NCI-H2171 treated with DMSO at 0.1 percent for 48 hours (cell line): Measurements from ENCODE around the gene PLXNB3.
A peak's percentile ranks its signal among the peaks of the same experiment; 100 is the strongest.

Experiments used
- DNase-seq: peaks from one replicate; lab custom pipeline; 2025; lab: John Stamatoyannopoulos, UW

PLXNB3 gene

GRCh38 chrX:153761863-153762262 lies 2.2 kb upstream of the PLXNB3 start:
- DNase-seq, result no peak

GRCh38 chrX:153762626-153763173 lies 1.3 kb upstream of the PLXNB3 start:
- no peak for DNase-seq

DNA sequence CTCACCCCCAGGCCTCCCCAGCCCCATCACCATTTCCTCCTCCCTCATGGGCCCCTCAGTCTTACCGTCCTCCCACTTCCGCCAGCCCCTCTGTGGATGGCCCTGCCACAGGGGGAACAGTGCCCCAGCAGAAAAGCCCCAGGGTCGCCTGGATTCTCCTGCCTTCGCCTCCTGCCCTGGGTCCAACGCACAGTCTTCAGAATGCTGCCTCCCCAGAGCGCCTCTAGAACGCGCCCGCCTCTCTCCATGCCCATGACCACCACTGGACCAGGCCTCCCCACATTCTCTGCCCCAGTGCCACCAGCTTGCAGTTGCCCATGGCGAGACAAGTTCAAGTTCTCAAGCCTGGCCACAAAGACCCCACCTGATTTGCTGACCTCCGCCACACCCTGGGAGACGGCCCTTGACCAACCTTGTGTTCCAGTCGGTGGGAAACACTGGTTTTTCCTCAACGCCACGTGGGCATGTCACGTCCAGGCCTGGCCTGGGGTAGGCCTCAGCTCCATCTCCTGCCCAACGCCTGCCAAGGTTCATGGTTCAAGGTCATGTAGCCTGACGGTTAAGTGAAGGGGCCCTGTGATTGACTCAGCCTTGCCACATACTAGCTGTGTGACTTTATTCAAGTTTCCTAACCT lies 634 bp upstream of the PLXNB3 start:
- no peak for DNase-seq

- DNase-seq, result no peak
Measured at GRCh38 chrX:153764786-153765137, 713 bp downstream of the PLXNB3 start.

GRCh38 chrX:153765138-153766079 lies 1.4 kb downstream of the PLXNB3 start:
- DNase-seq, result no peak

- DNase-seq, result peak; percentile 20
Measured at GRCh38 chrX:153766098-153766817, 2.2 kb downstream of the PLXNB3 start.

DNA sequence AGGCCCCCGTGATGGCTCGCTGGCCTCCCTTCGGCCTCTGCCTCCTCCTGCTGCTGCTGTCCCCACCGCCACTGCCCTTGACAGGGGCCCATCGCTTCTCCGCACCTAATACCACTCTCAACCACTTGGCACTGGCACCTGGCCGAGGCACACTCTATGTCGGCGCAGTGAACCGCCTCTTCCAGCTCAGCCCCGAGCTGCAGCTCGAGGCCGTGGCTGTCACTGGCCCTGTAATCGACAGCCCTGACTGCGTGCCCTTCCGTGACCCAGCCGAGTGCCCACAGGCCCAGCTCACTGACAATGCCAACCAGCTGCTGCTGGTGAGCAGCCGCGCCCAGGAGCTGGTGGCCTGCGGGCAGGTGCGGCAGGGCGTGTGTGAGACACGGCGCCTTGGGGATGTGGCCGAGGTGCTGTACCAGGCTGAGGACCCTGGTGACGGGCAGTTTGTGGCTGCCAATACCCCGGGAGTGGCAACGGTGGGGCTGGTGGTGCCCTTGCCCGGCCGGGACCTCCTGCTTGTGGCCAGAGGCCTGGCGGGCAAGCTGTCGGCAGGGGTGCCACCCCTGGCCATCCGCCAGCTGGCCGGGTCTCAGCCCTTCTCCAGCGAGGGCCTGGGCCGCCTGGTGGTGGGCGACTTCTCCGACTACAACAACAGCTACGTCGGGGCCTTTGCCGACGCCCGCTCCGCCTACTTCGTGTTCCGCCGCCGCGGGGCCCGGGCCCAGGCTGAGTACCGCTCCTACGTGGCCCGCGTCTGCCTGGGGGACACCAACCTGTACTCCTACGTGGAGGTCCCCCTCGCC lies 3.0 kb downstream of the PLXNB3 start:
- DNase-seq, result no peak

DNA sequence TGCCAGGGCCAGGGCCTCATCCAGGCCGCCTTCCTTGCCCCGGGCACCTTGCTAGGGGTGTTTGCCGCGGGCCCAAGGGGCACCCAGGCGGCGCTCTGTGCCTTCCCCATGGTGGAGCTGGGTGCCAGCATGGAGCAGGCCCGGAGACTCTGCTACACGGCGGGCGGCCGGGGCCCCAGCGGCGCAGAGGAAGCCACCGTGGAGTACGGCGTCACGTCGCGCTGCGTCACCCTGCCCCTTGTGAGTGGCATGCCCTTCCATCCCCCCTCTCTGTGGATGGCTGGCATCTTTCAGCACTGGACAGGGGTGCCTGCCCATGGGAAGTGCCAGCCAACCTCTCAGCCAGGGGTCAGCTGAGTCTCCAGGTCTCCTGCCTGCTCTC lies 3.6 kb downstream of the PLXNB3 start:
- no peak for DNase-seq

- no peak for DNase-seq
Measured at GRCh38 chrX:153768311-153769157, 4.5 kb downstream of the PLXNB3 start.

- no peak for DNase-seq
Measured at GRCh38 chrX:153769158-153769864, 5.3 kb downstream of the PLXNB3 start.

DNA sequence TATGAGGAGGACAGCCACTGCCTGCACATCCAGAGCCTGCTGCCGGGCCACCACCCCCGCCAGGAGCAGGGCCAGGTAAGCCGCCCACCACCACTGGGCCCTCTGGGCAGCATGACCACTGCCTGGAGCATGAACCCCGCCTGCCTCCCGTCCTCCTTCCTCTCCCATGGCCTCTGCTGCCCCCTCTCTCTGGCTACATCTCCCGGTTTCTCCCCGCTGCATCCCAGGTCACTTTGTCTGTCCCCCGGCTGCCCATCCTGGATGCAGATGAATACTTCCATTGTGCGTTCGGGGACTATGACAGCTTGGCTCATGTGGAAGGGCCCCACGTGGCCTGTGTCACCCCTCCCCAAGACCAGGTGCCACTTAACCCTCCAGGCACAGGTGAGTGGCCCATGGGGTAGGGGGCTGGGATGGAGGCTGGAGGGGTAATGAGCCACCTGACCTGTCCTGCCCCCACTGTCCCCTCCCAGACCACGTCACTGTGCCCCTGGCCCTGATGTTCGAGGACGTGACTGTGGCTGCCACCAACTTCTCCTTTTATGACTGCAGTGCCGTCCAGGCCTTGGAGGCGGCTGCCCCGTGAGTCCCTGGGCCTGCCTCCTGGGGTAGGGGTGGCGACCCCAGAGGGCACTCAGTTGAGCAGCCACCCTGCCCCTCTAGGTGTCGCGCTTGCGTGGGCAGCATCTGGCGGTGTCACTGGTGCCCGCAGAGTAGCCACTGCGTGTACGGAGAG lies 6.0 kb downstream of the PLXNB3 start:
- DNase-seq, result no peak

DNA sequence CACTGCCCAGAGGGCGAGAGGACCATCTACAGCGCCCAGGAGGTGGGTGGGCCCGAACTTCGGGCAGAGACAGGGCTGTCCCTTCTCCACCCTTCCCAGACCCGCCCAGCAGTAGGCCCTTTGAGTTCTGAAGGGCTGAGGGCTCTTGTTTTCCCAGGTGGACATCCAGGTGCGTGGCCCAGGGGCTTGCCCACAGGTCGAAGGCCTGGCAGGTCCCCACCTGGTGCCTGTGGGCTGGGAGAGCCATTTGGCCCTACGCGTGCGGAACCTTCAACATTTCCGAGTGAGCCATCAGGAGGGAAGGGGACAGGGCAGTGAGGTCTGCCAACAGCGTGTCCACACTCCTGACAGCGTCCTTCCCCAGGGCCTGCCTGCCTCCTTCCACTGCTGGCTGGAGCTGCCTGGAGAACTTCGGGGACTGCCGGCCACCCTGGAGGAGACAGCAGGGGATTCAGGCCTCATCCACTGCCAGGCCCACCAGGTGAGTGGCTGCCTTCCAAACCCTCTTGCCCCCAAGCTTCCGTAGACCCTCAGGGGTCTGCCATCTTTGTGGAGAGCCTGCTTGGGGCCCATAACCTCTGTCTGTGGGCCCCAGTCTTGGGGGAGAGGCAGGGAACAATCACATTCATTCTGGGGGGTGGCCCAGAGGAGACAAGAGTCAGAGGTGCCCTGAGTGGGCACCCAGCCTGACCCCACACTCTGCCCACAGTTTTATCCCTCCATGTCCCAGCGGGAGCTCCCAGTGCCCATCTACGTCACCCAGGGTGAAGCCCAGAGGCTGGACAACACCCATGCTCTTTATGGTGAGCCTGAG lies 6.8 kb downstream of the PLXNB3 start:
- DNase-seq, result no peak

DNA sequence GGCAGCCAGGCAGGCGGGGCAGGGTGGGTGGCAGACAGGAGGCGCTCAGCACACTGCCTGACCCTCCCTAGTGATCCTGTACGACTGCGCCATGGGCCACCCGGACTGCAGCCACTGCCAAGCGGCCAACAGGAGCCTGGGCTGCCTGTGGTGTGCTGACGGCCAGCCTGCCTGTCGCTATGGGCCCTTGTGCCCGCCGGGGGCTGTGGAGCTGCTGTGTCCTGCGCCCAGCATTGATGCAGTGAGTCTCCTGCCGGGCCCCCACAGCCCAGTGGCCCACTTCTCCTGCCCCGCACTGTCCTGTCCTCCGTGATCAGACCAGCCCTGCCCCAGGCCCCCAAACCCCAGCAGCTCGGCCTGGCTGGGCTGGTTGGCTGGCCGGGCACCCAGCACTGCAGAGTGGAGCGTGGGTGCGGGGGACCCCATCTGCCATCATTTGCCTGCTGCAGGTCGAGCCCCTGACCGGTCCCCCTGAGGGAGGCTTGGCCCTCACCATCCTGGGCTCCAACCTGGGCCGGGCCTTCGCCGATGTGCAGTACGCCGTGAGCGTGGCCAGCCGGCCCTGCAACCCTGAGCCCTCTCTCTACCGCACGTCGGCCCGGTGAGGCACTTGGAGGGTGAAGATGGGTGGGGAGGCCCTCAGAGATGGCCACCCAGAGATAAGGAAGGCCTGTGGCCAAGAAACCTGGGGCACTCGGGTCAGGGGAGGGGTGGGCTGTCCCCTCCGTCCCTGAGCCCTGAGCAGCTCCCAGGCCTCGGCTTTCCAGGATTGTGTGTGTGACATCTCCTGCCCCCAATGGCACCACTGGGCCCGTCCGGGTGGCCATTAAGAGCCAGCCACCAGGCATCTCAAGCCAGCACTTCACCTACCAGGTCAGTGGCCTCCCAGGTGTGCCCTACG lies 7.6 kb downstream of the PLXNB3 start:
- DNase-seq, result no peak

DNA sequence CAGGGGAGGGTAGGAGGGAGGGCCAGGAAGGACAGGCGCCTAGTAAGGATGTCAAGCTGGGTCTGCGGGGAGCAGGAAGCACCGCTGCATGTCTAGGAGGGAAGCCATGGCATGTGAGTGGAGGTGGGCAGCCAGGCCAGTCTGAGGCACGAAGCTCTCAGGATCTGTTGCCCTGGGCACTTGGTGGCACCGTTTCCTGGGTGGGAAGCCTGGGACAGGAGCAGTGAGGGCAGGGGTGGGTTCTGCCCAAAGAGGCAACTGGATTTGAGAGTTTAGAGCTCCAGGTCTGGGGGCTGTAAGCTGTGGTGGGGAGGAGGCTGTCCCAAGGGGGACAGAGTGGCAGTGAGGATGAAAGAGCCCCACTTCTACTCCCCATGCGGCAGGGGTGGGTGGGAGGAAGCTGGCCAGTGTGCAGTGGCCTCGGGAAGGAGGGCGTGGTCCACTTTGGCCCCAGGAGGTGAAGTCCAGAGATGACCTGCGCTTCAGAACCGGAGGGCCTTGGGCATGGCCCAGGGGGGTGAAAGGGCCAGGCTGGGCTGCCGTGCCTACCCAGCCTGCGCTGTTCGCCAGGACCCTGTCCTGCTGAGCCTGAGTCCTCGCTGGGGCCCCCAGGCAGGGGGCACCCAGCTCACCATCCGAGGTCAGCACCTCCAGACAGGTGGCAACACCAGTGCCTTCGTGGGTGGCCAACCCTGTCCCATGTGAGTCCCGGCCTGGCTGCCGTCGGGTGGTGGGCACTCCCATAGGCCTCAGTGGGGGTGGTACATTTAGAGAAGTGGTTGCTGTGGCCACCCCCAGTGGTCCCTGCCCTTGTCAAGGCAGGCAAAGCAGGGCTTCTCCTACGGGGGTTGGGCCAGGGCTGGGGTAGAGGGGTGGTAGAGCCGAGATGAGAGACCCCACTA lies 8.5 kb downstream of the PLXNB3 start:
- no peak for DNase-seq

DNA sequence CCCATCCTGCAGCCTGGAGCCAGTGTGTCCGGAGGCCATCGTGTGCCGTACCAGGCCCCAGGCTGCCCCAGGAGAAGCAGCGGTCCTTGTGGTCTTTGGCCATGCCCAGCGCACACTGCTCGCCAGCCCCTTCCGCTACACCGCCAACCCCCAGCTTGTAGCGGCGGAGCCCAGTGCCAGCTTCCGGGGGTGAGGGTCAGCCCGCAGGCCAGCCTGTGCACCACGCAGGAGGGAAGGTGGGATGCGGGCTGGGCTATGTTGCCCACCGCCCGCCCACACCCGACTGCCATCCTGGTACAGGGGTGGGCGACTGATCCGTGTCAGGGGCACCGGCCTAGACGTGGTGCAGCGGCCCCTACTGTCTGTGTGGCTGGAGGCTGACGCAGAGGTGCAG lies 9.2 kb downstream of the PLXNB3 start:
- DNase-seq, result no peak
